ENCODE results near the gene CEP85L.

Gene CEP85L

DNA sequence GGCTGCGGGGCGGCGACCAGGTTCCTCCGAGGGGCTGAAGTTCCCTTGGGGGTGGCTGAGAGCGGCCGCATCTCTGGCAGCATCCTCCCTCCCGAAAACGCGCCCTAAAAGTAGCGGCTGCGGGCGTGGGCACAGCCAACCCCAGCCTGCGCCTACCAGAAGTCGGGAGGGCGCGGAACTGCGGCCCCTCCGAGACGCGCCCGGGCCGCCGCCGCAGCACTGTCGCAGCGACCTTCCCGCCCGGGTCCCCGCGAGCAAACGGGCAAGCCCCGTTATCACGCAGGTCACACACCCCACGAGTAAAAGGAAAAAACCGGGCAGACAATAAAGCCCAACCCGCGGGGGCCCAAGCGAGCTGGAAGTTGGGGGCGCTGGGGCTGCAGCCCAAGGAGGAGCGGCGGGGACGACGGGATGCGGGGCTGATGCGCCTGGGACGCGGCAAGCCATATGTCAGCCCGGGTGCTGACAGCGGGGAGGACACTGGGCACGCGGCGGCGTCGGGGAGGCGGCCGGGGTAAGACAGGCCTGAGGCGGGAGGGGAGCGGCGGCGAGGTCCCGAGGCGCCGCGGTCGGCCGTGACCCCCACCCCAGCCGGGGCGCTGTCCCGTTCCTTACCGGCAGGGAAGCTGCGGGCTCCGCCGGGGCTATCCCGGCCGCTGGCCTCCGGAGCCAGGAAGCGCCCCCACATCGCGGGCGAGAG is 659 bp downstream of the CEP85L start:
- Histone ChIP-seq H3K27ac (peak overlapping the region; percentile 82), H3K9ac (peak overlapping the region; percentile 71; the same call in 1 of the 2 replicates), H3K4me2 (peak overlapping the region; percentile 88; the same call in 1 of the 2 replicates), H4K20me1 (ENCODE audit: insufficient read depth) (no peaks in the 10 kb centered on the region), H2AFZ (ENCODE audit: low read depth) (peak overlapping the region; percentile 73), H3K4me3 (IDR thresholded peaks at IDR 0.05; ENCODE audit: insufficient read depth, low read depth, low read length) (no peak overlapping the region), H3K27me3 (ENCODE audit: insufficient read depth, low read depth) (no peaks in the 10 kb centered on the region), H3K36me3 (ENCODE audit: insufficient read depth) (no peaks in the 10 kb centered on the region), H3K79me2 (ENCODE audit: insufficient read depth, low read depth) (peaks cover 31% of the 10 kb centered on the region; the same call in 1 of the 2 replicates), H3K4me1 (ENCODE audit: low read depth, poor library complexity, severe bottlenecking) (peaks cover 9% of the 10 kb centered on the region)
- TF ChIP-seq, protein P1, sequence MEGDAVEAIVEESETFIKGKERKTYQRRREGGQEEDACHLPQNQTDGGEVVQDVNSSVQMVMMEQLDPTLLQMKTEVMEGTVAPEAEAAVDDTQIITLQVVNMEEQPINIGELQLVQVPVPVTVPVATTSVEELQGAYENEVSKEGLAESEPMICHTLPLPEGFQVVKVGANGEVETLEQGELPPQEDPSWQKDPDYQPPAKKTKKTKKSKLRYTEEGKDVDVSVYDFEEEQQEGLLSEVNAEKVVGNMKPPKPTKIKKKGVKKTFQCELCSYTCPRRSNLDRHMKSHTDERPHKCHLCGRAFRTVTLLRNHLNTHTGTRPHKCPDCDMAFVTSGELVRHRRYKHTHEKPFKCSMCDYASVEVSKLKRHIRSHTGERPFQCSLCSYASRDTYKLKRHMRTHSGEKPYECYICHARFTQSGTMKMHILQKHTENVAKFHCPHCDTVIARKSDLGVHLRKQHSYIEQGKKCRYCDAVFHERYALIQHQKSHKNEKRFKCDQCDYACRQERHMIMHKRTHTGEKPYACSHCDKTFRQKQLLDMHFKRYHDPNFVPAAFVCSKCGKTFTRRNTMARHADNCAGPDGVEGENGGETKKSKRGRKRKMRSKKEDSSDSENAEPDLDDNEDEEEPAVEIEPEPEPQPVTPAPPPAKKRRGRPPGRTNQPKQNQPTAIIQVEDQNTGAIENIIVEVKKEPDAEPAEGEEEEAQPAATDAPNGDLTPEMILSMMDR (conservative IDR thresholded peaks at IDR 0.05; ENCODE audit: low read depth, low read length), result no peak

- H4K20me1 ChIP-seq (ENCODE audit: insufficient read depth), result no peaks in the 10 kb centered on the region
- peak overlapping the region; percentile 88 for H3K4me2 ChIP-seq
- H3K36me3 ChIP-seq (ENCODE audit: insufficient read depth), result no peaks in the 10 kb centered on the region
- peak overlapping the region; percentile 82; the same call in 1 of the 2 replicates for H3K27ac ChIP-seq
- peaks cover 31% of the 10 kb centered on the region; the same call in 1 of the 2 replicates for H3K79me2 ChIP-seq (ENCODE audit: insufficient read depth, low read depth)
- H3K4me3 ChIP-seq (IDR thresholded peaks at IDR 0.05; ENCODE audit: insufficient read depth, low read depth, low read length), result no peak overlapping the region
- peak overlapping the region; percentile 73 for H2AFZ ChIP-seq (ENCODE audit: low read depth)
- H3K4me1 ChIP-seq (ENCODE audit: low read depth, poor library complexity, severe bottlenecking), result peaks cover 9% of the 10 kb centered on the region
- peak overlapping the region; percentile 71; the same call in 1 of the 2 replicates for H3K9ac ChIP-seq
- no peaks in the 10 kb centered on the region for H3K27me3 ChIP-seq (ENCODE audit: insufficient read depth, low read depth)
- TF ChIP-seq, protein P1 (conservative IDR thresholded peaks at IDR 0.05; ENCODE audit: low read depth, low read length), result no peak
These were observed 1.3 kb downstream of the CEP85L start for GRCh38 chr6:118649918-118650581.

DNA sequence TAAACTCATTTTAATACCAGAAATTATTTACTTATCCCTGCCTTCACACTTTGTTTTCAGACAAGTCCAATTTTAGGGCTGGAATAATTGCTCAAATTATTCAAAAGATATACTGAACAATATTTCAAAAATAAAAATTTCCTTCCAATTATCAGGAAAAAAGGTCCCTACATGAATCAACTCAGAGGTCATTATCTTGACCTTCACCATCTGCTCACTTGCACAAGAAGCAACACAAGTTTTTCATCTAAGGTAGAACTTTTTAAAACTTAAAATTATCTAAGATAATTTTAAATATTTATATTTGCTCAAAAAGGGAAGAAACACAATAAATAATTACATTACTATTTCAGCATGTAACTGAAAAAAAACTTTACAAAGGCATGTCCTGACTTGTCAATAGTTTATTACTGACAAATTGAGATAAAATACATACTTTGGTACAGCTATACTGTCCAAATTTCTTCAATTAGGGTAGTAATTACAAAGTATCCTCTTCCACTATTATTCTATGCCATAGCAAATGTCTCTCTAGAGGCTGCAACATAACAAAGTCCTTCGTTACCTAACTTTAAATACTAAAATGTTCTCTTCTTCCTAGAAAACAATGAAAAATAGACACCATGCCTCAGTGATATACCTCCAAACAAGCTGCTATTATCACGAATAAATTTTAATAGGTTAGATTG is 2.4 kb downstream of the CEP85L start:
- H3K4me3 ChIP-seq (IDR thresholded peaks at IDR 0.05; ENCODE audit: insufficient read depth, low read depth, low read length), result no peak overlapping the region
- H3K27me3 ChIP-seq (ENCODE audit: insufficient read depth, low read depth), result no peaks in the 10 kb centered on the region
- no peaks in the 10 kb centered on the region for H4K20me1 ChIP-seq (ENCODE audit: insufficient read depth)
- H3K9ac ChIP-seq, result peak overlapping the region; percentile 71; the same call in 1 of the 2 replicates
- no peaks in the 10 kb centered on the region for H3K36me3 ChIP-seq (ENCODE audit: insufficient read depth)
- no peak overlapping the region for H3K27ac ChIP-seq
- H3K4me2 ChIP-seq, result peak overlapping the region; percentile 88
- peaks cover 9% of the 10 kb centered on the region for H3K4me1 ChIP-seq (ENCODE audit: low read depth, poor library complexity, severe bottlenecking)
- H2AFZ ChIP-seq (ENCODE audit: low read depth), result no peak overlapping the region
- H3K79me2 ChIP-seq (ENCODE audit: insufficient read depth, low read depth), result peaks cover 31% of the 10 kb centered on the region; the same call in 1 of the 2 replicates
- TF ChIP-seq, protein P1 (conservative IDR thresholded peaks at IDR 0.05; ENCODE audit: low read depth, low read length), result no peak

- TF ChIP-seq, protein P1 (conservative IDR thresholded peaks at IDR 0.05; ENCODE audit: low read depth, low read length), result no peak
- Histone ChIP-seq H3K27ac (no peak overlapping the region), H3K79me2 (ENCODE audit: insufficient read depth, low read depth) (peaks cover 31% of the 10 kb centered on the region; the same call in 1 of the 2 replicates), H3K4me3 (IDR thresholded peaks at IDR 0.05; ENCODE audit: insufficient read depth, low read depth, low read length) (no peak overlapping the region), H3K27me3 (ENCODE audit: insufficient read depth, low read depth) (no peaks in the 10 kb centered on the region), H3K36me3 (ENCODE audit: insufficient read depth) (no peaks in the 10 kb centered on the region), H2AFZ (ENCODE audit: low read depth) (no peak overlapping the region), H3K4me1 (ENCODE audit: low read depth, poor library complexity, severe bottlenecking) (peaks cover 9% of the 10 kb centered on the region), H3K4me2 (no peak overlapping the region), H3K9ac (no peak overlapping the region), H4K20me1 (ENCODE audit: insufficient read depth) (no peaks in the 10 kb centered on the region)
These were observed 4.4 kb downstream of the CEP85L start for GRCh38 chr6:118646977-118647376.

All from KMS-11 (cell line).